DMS114 treated with DMSO at 0.1 percent for 48 hours (cell line): Measurements from ENCODE around the gene ADH4.
A peak's percentile ranks its signal among the peaks of the same experiment; 100 is the strongest.
"Not testable (repeated sequence)": the region's sequence is repeated elsewhere in the genome, so short reads cannot be mapped to it uniquely, and the experiment has no call there.

Experiments
- DNase-seq: peaks from one replicate; lab custom pipeline; 2025; ENCODE audit not compliant: unreplicated experiment; lab: John Stamatoyannopoulos, UW

Gene ADH4

DNA sequence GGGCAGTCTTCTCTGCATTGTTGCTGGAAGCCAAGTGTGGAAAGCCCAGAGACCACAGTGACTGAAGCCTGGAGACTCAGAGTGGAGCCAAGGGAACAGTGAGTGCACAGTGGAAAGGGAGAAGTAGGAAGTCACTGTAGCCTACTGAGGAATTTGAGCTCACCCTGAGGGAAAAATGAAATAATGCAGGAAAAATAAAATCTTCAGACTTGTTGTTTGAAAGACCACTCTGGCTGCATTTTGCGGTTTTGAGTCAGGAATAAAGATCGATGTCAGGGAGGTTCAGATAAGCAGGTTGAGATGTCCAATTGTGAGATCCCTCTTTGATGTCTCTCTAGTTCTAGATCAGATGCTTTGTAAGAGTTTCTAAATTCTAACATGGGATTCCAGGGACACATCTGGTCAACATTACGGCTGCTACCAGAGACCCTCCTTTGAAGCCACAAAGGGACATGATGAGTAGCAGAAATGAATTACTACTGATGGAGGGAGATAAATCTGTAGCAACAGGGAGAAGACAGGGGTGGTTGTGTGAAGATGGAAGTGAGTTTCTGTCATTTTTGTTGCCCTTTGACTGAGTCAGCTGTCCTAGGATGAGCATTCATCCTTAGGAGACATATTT is 8.4 kb downstream of the ADH4 start:
- DNase-seq = no peak

DNA sequence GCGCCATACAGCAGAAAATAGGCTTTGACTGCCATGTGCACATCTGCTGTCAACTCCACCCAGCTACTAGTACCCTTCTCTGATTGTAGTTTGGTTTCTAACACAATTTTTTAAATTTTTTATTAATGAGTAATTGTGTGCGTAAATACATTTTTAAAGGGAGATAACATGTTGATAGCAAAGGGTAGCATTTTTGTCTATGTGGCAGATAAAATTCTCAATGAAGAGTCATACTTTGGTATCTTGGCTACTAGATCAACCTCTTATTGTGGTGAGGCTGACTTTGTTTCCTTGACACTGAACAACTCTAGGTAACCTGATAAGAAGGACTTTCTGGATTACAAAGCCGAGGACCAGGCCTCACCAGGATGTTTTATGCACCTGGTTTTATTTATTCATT is 9.5 kb downstream of the ADH4 start:
- no peak for DNase-seq

DNA sequence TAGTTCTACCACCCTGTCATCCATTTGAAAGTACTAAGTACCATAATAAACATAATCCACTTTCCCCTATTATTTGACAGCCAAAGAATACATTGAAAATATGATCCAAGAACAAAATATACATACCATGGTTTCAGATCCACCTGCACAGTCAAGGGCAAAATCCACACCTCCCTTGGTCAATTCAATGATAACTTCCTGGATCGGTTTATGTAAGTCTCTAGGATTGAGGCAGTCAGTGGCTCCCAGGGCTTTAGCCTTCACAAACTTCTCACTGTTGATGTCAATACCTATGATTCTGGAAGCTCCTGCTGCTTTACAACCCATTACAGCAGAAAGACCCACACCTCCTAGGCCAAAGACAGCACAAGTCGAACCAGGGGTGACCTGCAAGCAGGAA is 12.7 kb downstream of the ADH4 start:
- DNase-seq = no peak

DNA sequence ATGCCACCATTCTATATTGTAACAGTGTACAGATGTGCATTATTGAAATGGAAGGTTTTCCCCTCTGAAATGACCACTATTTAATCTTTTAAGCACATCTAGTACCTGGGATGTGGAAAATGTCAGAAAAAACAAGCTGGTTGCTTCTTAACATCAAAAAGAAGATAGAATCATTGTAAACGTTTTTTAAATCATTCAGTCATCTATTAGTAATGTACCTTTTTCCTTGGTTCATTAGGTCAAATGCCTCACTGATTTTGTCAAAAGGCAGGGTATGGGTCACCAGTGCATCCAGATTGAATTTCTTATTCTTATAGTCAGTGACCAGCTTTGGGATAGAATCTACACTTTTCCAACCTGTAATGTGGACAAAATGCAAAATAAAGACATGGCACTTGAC is 17.7 kb downstream of the ADH4 start:
- DNase-seq = no peak

DNA sequence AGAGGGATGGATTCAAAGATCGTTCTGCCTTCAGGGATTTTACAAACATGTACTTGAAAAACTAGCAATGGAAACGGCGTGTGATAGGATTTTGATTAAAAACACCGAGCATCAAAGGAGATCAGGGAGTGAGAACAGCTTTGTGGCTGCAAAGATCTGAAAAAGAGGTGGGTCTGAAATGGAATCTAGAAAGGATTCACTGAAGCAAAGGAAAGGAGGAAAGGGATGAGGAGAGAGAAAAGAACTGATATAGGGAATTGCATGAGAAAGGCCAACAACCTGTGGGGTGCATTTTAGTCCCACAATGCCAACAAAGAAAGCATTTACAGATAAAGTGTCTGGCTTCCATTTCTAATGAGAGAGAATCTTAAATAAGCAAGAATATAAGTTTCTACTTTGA is 23.1 kb downstream of the ADH4 start:
- DNase-seq = no peak

DNA sequence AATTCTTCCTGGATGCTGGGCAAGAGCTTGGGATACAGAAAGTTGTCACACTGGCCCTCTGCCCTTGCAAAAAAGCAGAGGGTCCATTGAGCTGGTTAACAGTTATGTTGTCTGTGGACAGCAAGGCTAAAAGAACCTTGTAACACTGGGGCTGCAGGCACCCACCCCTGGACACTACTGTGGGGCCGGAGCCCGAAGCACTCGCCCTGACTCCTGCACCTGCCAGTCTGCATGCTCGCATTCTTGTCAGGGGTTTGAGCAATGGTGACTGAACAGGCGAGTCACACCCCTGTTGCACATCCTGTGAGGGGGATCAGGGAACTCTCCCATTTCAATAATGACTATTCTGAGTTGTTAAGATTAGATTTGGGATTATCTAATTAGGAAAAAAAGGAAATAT is 23.6 kb downstream of the ADH4 start:
- no peak for DNase-seq

DNA sequence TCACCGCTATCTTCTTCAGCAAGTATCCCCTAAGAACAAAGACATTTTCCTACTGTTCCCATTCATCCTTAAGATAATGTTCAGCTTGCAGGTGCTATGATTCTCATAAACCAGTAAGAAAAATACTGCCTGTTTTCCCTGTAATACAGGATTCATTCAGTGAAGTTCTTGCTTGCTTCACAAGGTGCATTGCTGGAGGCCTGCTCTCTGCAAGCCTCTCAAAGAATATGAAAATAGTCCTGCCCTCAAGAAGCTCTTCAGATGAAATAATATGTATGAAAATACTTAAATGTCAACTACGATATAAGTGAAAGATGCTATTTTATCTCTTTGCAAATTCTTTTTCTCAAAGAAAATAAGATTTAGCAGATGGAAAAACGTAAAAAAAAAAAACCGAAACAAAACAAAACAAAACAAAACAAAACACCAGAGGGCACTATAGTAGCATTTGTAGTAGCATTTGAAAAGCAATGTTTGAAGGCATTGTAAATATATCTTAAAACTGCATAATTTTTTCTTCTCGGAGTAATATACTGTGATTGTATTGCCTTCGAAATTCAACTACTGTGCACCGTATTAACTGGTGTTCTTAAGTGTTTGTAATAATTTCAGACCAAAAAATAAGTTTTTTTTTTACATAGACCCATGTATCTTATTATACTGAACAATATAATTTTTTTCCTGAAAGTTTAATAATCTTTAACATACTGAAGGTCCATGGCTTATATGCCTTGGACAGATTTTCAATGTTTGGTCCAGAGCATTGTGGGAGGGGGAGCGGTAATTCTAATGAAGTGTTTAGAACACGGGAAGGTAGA is 26.0 kb downstream of the ADH4 start:
- DNase-seq = no peak

DNA sequence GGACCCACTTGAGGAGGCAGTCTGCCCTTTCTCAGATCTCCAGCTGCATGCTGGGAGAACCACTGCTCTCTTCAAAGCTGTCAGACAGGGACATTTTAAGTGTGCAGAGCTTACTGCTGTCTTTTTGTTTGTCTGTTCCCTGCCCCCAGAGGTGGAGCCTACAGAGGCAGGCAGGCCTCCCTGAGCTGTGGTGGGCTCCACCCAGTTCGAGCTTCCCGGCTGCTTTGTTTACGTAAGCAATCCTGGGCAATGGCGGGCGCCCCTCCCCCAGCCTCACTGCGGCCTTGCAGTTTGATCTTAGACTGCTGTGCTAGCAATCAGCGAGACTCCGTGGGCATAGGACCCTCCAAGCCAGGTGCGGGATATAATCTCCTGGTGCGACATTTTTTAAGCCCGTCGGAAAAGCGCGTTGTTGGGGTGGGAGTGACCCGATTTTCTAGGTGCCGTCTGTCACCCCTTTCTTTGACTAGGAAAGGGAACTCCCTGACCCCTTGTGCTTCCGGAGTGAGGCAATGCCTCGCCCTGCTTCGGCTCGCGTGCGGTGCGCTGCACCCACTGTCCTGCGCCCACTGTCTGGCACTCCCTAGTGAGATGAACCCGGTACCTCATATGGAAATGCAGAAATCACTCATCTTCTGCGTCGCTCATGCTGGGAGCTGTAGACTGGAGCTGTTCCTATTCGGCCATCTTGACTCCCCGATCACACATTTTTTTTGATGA is 26.8 kb downstream of the ADH4 start:
- DNase-seq = not testable (repeated sequence)

DNA sequence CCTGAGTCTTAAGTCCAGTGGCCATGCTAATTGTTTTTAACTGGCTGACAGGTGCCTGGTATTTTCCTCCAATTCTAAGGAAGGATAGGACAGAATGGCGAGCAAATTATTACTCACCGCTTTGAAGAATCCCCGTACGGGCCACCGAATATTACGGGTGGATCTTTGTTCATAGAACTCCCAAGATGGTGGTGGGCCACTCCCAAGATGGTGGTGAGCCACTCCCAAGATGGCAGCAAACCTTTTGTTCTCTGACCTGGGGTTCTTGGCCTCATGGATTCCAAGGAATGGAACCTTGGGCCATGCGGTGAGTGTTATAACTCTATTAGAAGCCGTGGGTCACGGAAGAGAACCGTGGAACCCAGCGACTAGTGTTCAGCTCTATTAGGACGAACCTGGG is 34.8 kb downstream of the ADH4 start:
- not testable (repeated sequence) for DNase-seq

DNA sequence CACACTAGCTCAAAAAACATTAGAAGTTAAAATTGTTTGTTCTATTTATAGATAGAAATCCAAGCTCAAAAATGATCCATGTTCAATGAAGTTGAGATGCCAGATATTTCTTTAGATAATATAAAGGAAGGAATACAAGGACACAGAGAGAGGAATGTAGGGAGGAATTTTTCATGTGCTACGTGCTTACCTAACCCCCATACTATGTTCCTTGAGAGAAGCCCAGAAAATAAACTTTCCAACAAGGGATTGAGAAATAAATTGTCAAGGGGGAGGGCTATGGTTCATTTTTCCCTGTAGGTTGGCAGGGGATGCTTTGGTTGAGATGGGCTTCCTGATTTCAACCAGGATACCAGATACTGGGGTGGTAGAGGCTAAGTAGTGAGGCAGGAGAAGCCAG is 39.9 kb downstream of the ADH4 start:
- no peak for DNase-seq

DNA sequence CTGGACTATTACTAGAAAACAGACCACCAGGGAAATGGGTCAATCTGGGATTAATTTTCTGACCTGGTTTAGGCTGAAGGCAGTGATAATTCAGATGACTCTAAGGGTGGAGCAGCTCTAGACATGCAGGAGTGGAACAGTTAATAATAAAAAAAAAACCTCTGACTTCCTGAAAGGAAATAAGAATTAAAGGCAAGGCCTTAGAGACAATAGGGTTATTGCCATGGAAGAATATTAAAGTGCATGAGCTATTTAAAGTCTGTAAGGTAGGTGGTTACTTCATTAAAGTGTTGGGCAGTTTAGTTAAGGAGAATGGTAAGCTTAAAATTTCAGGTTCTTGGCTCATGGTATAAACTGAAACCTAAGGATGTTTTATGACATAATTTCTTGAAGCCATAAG is 40.9 kb downstream of the ADH4 start:
- no peak for DNase-seq

DNA sequence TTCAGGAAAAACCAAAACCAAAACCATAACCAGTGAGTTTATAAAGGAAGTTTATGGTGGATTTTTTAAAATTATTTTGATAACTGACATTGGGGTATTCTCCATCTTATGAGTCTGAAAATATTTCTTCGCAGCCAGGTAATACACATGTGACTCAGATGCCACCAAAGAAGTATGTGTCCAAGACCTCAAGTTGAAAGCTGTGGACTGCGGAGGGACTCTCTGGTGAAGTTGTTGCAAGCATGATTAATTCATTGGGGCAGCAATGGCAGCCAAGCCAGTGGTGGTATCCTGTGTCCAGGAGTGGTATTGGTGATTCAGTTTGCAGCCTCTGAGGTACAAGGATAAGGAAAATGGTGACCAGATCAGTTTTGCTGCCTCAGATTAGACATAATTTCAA is 41.5 kb downstream of the ADH4 start:
- DNase-seq = no peak

DNA sequence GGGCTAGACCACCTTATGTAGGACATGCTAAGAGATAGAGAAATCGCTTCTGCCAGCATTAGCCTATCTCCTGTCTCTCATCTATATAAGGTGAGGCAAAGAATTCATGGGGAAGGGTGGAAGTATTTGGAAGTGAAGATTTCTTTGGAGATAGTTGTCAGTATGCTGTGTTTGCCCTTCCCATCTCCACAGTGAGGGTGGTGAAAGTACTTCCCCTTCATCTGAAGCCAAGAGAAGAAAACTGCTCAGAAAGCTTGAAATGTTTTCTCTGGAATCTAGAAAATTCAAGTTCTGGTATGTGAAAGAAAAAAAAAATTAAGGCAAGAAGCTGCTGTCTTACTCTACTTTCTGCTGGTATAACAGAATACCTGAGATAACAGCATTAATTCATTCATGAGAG is 43.2 kb downstream of the ADH4 start:
- no peak for DNase-seq

DNA sequence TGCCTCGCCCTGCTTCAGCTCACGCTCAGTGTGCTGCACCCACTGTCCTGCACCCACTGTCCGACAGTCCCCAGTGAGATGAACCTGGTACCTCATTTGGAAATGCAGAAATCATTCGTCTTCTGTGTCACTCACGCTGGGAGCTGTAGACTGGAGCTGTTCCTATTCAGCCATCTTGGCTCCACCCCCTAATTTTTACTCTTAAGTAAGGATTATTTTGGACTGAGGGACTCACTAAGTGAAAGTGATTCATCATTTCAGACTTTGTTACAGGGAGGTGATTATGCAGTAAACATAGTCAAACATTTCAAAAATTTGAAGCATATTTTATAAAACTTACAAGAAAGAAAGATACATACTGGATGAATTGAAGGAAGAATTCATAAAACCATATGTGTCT is 44.3 kb downstream of the ADH4 start:
- not testable (repeated sequence) for DNase-seq

DNA sequence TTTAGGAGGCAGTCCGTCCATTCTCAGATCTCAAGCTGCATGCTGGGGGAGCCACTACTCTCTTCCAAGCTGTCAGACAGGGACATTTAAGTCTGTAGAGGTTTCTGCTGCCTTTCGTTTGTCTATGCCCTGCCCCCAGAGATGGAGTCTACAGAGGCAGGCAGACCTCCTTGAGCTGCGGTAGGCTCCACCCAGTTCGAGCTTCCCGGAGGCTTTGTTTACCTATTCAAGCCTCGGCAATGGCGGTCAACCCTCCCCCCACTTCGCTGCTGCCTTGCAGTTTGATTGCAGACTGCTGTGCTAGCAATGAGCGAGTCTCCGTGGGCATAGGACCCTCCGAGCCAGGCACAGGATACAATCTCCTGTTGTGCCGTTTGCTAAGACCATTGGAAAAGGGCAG is 44.8 kb downstream of the ADH4 start:
- DNase-seq = no peak

DNA sequence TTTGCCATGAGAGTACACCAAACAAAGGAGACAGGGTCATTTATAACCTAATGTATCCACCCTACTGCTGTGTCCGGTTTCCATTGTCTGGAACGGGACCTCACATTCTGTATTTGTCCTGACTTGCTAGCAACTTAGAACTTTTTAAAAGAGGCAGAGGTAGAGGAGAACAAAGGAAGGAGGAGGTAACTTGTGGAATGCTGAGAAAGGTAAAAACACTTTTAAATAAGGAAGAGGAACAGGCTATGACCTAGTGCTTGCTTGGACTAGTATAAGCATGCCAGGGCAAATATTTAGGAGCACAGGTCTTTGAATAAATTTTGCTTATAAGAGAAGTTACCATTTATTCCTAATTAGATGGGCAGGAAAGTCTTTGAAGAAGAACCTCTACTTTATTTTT is 52.3 kb downstream of the ADH4 start:
- not testable (repeated sequence) for DNase-seq

DNA sequence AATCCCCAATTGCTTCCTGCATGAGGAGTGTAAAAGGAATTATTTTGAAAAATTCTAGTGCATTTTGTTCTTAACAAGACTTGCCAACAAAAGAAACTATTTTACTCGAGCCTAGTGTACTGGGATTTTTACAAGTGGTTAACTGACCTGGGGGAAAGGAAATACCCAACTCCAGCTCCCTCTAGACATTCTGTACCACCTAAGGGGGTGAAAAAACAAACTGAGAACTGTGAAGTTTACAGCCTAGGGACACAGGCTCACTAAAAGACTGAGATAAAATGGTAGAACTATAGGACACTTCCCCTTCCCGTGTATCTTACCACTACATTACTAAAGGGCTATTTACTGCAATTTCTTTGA is 52.9 kb downstream of the ADH4 start:
- no peak for DNase-seq

DNA sequence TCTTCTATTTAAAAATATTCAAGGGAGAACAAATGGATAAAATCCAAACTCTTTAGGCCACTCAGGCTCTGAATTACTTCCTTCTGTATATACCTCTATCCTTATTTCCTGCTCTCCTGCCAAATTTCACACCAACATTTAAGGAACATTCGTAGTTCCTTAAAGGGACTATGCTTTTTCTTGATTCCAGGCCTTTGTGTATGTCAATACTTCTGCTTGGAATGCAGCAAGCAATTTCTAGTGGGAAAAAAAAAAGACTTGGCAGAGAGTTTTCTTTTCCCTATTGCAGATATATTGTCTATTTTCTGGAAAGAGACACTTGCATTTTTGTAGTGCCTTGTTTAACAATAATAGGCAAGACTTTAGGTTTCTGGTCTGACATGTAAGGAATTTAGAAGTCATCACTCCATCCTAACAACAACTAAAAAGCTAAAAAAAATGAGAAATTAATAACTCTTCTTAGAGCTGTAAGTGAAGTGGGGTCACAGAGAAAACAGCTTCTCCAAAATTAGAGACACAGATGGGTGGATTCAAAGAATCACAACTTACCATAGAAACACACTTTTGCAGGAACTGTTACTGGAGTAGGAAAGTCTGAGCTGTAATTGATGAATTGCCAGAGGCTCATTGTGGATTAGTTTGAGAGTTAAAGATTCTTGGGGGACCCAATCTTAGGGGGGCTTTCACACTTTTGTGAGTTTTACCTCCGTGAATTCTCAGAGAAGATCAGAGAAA is 53.4 kb downstream of the ADH4 start:
- no peak for DNase-seq

DNA sequence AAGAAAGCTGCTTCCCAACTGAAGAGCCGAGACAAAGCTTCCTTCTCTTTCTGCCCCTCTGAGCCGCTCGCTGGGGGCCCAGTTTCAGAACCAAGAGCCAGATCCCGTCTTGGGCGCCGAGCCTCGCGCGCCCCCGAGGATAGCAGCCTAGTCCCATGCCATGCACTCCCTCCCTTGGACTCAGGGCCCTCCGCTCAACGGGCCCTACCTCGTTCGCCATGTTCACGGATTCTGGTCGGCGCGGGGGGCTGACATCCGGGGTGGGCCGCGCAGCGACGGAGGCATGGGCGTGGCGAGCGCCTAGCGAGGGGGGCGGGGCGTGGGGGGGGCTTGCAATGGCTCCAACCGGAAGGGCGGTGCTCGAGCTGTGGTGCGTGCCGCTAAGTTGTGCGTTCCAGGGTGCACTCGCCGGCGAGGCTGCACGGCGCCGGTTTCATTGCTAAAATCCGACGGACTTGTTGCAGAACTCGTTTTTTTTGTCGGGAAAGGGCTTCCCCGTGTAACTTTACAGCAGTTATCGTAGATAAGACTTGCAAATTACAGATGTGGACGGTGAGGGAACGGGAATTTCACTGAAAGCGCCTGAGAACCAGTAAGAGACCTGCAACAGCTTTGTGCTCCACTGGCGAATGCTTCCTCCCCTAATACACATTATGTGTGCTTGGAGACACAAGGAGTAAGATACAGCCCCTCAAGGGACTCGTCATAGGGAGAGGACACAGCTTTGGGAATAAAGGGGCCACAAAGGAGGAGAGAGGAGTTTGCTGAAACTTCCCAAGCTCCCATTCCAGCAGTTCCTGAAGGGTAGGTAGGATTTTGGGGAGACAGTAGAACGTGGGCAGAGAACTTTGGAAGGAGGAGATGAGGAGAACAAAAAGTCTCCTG is 55.4 kb downstream of the ADH4 start, which contains the start of gene ADH5:
ADH5 (minus strand) TSS at position 308 of the 885 bp plus-strand sequence; CDS start at position 220, 88 bp downstream.
- peak; percentile 18 for DNase-seq

DNA sequence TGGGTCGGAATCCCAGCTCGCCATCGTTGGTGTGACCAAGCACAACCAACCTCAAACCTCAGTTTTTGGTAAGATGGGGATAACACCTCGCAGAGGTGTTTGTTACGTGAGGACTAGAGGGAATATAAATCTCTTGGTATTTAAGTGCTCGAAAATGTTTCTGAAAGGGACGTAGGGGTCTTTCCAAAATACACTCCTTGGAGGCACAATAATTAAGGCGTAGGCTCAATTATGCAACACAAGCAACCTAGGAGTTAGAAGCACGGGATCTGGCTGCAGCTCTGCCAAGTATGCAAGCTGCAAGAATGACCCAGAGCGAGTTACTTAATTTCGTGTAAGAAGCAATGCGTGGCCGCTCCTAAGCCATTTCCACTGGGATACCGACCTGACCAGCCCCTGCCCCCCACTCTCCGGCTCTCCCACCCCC is 56.1 kb downstream of the ADH4 start:
- DNase-seq = no peak
